Activated CD4-positive, alpha-beta T cell treated with anti-CD3 and anti-CD28 coated beads, Interleukin-10, Interleukin-2, amounts not matched to agents 100 ng/mL and 50 ng/mL, durations not matched to agents 16 hours and 8 hours (primary cell): Measurements from ENCODE around the gene HMGXB3.
A peak's percentile ranks its signal among the peaks of the same experiment; 100 is the strongest.

ENCODE experiments used
- DNase-seq: peaks from one replicate; pipeline ENCODE4 v3.0.0-alpha.2; 2020

Gene HMGXB3

GRCh38 chr5:150054569-150054968, 54.0 kb downstream of the HMGXB3 start:
- no peak for DNase-seq

- no peak for DNase-seq
Observed at GRCh38 chr5:150055326-150056074, 55.0 kb downstream of the HMGXB3 start.

GRCh38 chr5:150056075-150056443, 55.5 kb downstream of the HMGXB3 start:
- no peak for DNase-seq

- DNase-seq, result no peak
Observed at GRCh38 chr5:150057052-150057451, 56.5 kb downstream of the HMGXB3 start.

GRCh38 chr5:150057511-150057910, 57.0 kb downstream of the HMGXB3 start:
- DNase-seq, result no peak

- DNase-seq, result no peak
Observed at GRCh38 chr5:150057996-150058395, 57.5 kb downstream of the HMGXB3 start.

- DNase-seq, result no peak
Observed at GRCh38 chr5:150058480-150059126, 58.1 kb downstream of the HMGXB3 start.

GRCh38 chr5:150059623-150060022, 59.1 kb downstream of the HMGXB3 start:
- no peak for DNase-seq

GRCh38 chr5:150060471-150060870, 59.9 kb downstream of the HMGXB3 start:
- DNase-seq, result no peak

GRCh38 chr5:150061538-150061995, 61.0 kb downstream of the HMGXB3 start:
- no peak for DNase-seq

GRCh38 chr5:150062216-150062922, 61.8 kb downstream of the HMGXB3 start:
- no peak for DNase-seq

GRCh38 chr5:150063638-150064037, 63.1 kb downstream of the HMGXB3 start:
- DNase-seq, result no peak

GRCh38 chr5:150064681-150065220, 64.2 kb downstream of the HMGXB3 start:
- DNase-seq, result no peak

GRCh38 chr5:150065346-150065745, 64.8 kb downstream of the HMGXB3 start:
- DNase-seq, result no peak

GRCh38 chr5:150065886-150066285, 65.3 kb downstream of the HMGXB3 start:
- no peak for DNase-seq

- DNase-seq, result no peak
Observed at GRCh38 chr5:150066436-150066835, 65.9 kb downstream of the HMGXB3 start.

- peak; percentile 80 for DNase-seq
Observed at GRCh38 chr5:150066901-150067396, 66.4 kb downstream of the HMGXB3 start.

GRCh38 chr5:150067405-150067960, 66.9 kb downstream of the HMGXB3 start:
- no peak for DNase-seq

GRCh38 chr5:150068071-150068470, 67.5 kb downstream of the HMGXB3 start:
- DNase-seq, result no peak

GRCh38 chr5:150068472-150068871, 67.9 kb downstream of the HMGXB3 start:
- no peak for DNase-seq

GRCh38 chr5:150068961-150069645, 68.6 kb downstream of the HMGXB3 start:
- DNase-seq, result no peak
